ENCODE data around the gene CTSS. TPM values are rescaled to one million over a fixed set of nuclear protein-coding genes. Genes with fewer than 3 reads are reported as not detected.

CTSS gene
- total RNA-seq, 1 experiment from 2014 or later: not detected

DNA sequence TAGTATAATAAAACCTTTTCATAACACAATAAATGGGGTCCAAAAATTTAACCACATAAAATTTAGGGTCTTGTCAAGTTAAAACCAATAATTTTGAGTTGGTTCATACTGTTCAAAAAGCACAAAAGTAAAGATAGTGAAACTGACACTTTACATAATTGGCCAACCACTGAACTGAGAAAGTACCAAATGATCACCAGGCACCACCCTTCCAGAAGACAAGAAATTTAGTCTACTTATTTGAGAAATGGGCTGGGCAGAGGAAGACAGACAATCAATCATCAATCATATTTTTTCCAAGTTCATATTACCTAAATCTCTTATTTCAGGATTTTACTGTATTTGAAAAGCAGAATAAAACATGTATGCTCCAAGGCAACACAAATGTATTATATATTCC is 62.2 kb downstream of the CTSS start:
- Histone ChIP-seq H2BK15ac (ENCODE audit: low read depth, low read length) (no peak overlapping the region), H2BK120ac (ENCODE audit: low read depth, low read length, poor library complexity, severe bottlenecking) (no peak overlapping the region), H3K4me1 (ENCODE audit: insufficient read depth, low read length) (no peaks in the 10 kb centered on the region), H3K9me3 (ENCODE audit: control insufficient read depth, low read depth, low read length) (no peaks in the 10 kb centered on the region), H2BK5ac (ENCODE audit: insufficient read length, low read length) (no peak overlapping the region), H3K27ac (ENCODE audit: insufficient read length, low read depth, low read length) (no peak overlapping the region), H2BK20ac (ENCODE audit: low read depth, low read length, poor library complexity, severe bottlenecking) (no peak overlapping the region), H2BK12ac (ENCODE audit: insufficient read length, low read depth, low read length) (no peak overlapping the region), H4K20me1 (ENCODE audit: control insufficient read depth, insufficient read depth, insufficient read length) (no peaks in the 10 kb centered on the region), H2AFZ (ENCODE audit: low read length) (no peak overlapping the region), H3K23ac (ENCODE audit: insufficient read length, low read depth, low read length) (no peak overlapping the region), H4K8ac (replicated peaks; ENCODE audit: insufficient read length, low read depth, low read length) (no peak overlapping the region), H3K79me2 (ENCODE audit: insufficient read depth, low read length) (no peaks in the 10 kb centered on the region), H3K4ac (ENCODE audit: low read depth, low read length) (no peak overlapping the region), H3K23me2 (ENCODE audit: insufficient read length, low read depth, low read length, poor library complexity, severe bottlenecking) (no peaks in the 10 kb centered on the region), H3K56ac (ENCODE audit: insufficient read length, low read depth, low read length) (no peak overlapping the region), H3T11ph (ENCODE audit: low read length) (no peak overlapping the region), H3K9ac (ENCODE audit: extremely low read depth, insufficient read length, low read length) (no peak overlapping the region), H3K18ac (ENCODE audit: insufficient read length, low read depth, low read length) (no peak overlapping the region), H3K79me1 (ENCODE audit: insufficient read depth, low read depth, low read length, poor library complexity, severe bottlenecking) (no peaks in the 10 kb centered on the region), H3K4me2 (ENCODE audit: insufficient read depth, insufficient read length, low read length) (no peak overlapping the region), H2AK5ac (ENCODE audit: insufficient read length, low read length) (no peak overlapping the region), H3K27me3 (ENCODE audit: insufficient read depth, low read length) (no peaks in the 10 kb centered on the region), H4K91ac (ENCODE audit: insufficient read length, low read depth, low read length) (no peak overlapping the region), H3K14ac (ENCODE audit: insufficient read depth, low read length) (no peak overlapping the region), H4K5ac (ENCODE audit: insufficient read length, low read depth, low read length) (no peak overlapping the region)
- H3K9me3 Mint-ChIP-seq: no peaks in the 10 kb centered on the region
- H3K27me3 Mint-ChIP-seq (ENCODE audit: low read depth): no peaks in the 10 kb centered on the region
- H3K4me3 Mint-ChIP-seq: no peak overlapping the region
- H3K36me3 Mint-ChIP-seq (ENCODE audit: insufficient read depth in 1 of 3, low read depth in 3 of 3): no peaks in the 10 kb centered on the region
- H3K27ac Mint-ChIP-seq: no peak overlapping the region
- H3K4me1 Mint-ChIP-seq: peaks cover 0 to 2% of the 10 kb centered on the region in 2 experiments; a peak in 1 of 4 replicates
- TF ChIP-seq, protein P1, sequence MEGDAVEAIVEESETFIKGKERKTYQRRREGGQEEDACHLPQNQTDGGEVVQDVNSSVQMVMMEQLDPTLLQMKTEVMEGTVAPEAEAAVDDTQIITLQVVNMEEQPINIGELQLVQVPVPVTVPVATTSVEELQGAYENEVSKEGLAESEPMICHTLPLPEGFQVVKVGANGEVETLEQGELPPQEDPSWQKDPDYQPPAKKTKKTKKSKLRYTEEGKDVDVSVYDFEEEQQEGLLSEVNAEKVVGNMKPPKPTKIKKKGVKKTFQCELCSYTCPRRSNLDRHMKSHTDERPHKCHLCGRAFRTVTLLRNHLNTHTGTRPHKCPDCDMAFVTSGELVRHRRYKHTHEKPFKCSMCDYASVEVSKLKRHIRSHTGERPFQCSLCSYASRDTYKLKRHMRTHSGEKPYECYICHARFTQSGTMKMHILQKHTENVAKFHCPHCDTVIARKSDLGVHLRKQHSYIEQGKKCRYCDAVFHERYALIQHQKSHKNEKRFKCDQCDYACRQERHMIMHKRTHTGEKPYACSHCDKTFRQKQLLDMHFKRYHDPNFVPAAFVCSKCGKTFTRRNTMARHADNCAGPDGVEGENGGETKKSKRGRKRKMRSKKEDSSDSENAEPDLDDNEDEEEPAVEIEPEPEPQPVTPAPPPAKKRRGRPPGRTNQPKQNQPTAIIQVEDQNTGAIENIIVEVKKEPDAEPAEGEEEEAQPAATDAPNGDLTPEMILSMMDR (conservative IDR thresholded peaks at IDR 0.05): no peak
- no peak for DNase-seq
